NCI-H524 (cell line): ENCODE results near the gene TBC1D3I.
"Not testable (repeated sequence)": the region's sequence is repeated elsewhere in the genome, so short reads cannot be mapped to it uniquely, and the experiment has no call there.

Experiments
- DNase-seq, 2 experiments: peaks; one replicate each; lab custom pipeline; 2025; lab: John Stamatoyannopoulos, UW

TBC1D3I gene

GRCh38 chr17:36206486-36206821, 57.9 kb downstream of the TBC1D3I start:
- not testable (repeated sequence) for DNase-seq

GRCh38 chr17:36205637-36206485, 58.5 kb downstream of the TBC1D3I start:
- DNase-seq, result no peak

- no peak for DNase-seq
Measured at GRCh38 chr17:36204724-36205500, 59.5 kb downstream of the TBC1D3I start.
